Caki2 (cell line): ENCODE measurements around the gene DCAF17. TPM values are rescaled to one million over a fixed set of nuclear protein-coding genes. Genes with fewer than 3 reads are reported as not detected.

Experiments
- DNase-seq: peaks from one replicate; pipeline ENCODE4 v3.0.0-alpha.2; 2015; ENCODE audit warnings: low read depth
- in situ Hi-C: cut with HindIII; loops from 2 replicates; pipeline ENCODE4 v1.10.0; 2016; ENCODE audit warnings: low sequenced_read_pairs, low pct_unique_long_range_greater_than_20kb, mixed read lengths
- total RNA-seq: library from RNA; depleted of rRNA; stranded (reverse); fragments of >200 nt; shearing (Covaris generic); gene quantifications from 2 replicates; pipeline ENCODE4 v1.2.3, GENCODE V29; 2014; ENCODE audit warnings: low replicate concordance

Gene DCAF17
- total RNA-seq, 1 experiment from 2014 or later: 5.9 TPM

- no peak for DNase-seq
- in situ Hi-C loops: no loop called here
Observed at GRCh38 chr2:171432206-171432968, 1.6 kb upstream of the DCAF17 start.

GRCh38 chr2:171432969-171433762 is 860 bp upstream of the DCAF17 start:
- in situ Hi-C loops: no loop called here
- peak; percentile 50 for DNase-seq

- no peak for DNase-seq
- in situ Hi-C loops: no loop called here
Observed at GRCh38 chr2:171433763-171434012, 338 bp upstream of the DCAF17 start, which contains the start of gene METTL8. Gene METTL8 (minus strand): TSS chr2:171433990. CDS start chr2:171392185, 41,805 bp downstream.

- DNase-seq: peak; percentile 41
- in situ Hi-C loops: no loop called here
Observed at GRCh38 chr2:171436307-171436706, 2.3 kb downstream of the DCAF17 start.

- in situ Hi-C loops: no loop called here
- no peak for DNase-seq
Observed at GRCh38 chr2:171441470-171441869, 7.4 kb downstream of the DCAF17 start.

- no peak for DNase-seq
- in situ Hi-C loops: no loop called here
Observed at GRCh38 chr2:171447675-171448074, 13.6 kb downstream of the DCAF17 start.

GRCh38 chr2:171451074-171451473 is 17.0 kb downstream of the DCAF17 start:
- in situ Hi-C loops: no loop called here
- no peak for DNase-seq

GRCh38 chr2:171452773-171453172 is 18.7 kb downstream of the DCAF17 start:
- in situ Hi-C loops: no loop called here
- DNase-seq: no peak

- in situ Hi-C loops: no loop called here
- no peak for DNase-seq
Observed at GRCh38 chr2:171459498-171459897, 25.5 kb downstream of the DCAF17 start.

GRCh38 chr2:171460537-171460936 is 26.5 kb downstream of the DCAF17 start:
- DNase-seq: no peak
- in situ Hi-C loops: no loop called here

GRCh38 chr2:171469176-171469575 is 35.1 kb downstream of the DCAF17 start:
- no peak for DNase-seq
- in situ Hi-C loops: no loop called here

GRCh38 chr2:171470129-171470528 is 36.1 kb downstream of the DCAF17 start:
- DNase-seq: no peak
- in situ Hi-C loops: no loop called here

GRCh38 chr2:171475979-171476378 is 42.0 kb downstream of the DCAF17 start:
- DNase-seq: no peak

GRCh38 chr2:171478345-171478744 is 44.3 kb downstream of the DCAF17 start:
- no peak for DNase-seq
- in situ Hi-C loops: no loop called here

More at GRCh38 chr2:171475979-171476378, 42.0 kb downstream of the DCAF17 start:
- in situ Hi-C loops: no loop called here

GRCh38 chr2:171479154-171479814 is 45.3 kb downstream of the DCAF17 start:
- DNase-seq: no peak
- in situ Hi-C loops: no loop called here

GRCh38 chr2:171480908-171481307 is 46.9 kb downstream of the DCAF17 start:
- in situ Hi-C loops: no loop called here
- no peak for DNase-seq

GRCh38 chr2:171482308-171482707 is 48.3 kb downstream of the DCAF17 start:
- in situ Hi-C loops: no loop called here
- no peak for DNase-seq

- in situ Hi-C loops: no loop called here
- no peak for DNase-seq
Observed at GRCh38 chr2:171482877-171483276, 48.9 kb downstream of the DCAF17 start.

GRCh38 chr2:171483793-171484192 is 49.8 kb downstream of the DCAF17 start:
- no peak for DNase-seq
- in situ Hi-C loops: no loop called here
